GM18507 (cell line): ENCODE data around the gene IP6K3.

Experiments used
- DNase-seq: peaks from one replicate; pipeline ENCODE4 v3.0.0; 2011; ENCODE audit warnings: low read depth; ENCODE audit not compliant: insufficient read length; ENCODE audit errors: extremely low spot score
- FAIRE-seq: peaks from 2 replicates; lab custom pipeline; 2011; peaks lifted over from hg19 to GRCh38; lab: Jason Lieb, UNC

Gene IP6K3, protein sequence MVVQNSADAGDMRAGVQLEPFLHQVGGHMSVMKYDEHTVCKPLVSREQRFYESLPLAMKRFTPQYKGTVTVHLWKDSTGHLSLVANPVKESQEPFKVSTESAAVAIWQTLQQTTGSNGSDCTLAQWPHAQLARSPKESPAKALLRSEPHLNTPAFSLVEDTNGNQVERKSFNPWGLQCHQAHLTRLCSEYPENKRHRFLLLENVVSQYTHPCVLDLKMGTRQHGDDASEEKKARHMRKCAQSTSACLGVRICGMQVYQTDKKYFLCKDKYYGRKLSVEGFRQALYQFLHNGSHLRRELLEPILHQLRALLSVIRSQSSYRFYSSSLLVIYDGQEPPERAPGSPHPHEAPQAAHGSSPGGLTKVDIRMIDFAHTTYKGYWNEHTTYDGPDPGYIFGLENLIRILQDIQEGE

DNA sequence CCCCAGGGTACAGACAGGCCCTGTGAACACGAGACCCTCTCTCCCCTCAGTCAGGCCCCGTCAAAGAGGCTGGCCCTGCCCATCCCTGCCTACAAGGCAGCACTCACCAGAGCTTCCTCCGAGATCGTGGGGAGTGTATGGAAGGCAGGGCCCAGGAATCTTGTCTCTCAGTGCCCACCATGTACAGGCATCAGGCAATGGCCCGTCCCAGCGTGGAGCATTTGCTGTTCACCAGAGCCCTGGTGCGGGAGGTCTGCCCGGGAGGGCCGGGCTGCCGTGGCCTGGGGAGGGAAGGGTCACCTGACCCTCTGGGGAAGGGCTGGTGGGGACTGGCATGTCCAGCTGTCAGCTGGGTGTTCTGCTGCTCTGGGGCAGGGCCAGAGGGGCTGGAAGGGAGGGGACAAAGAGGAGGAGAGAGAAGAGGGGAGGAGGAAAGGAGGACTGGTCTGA, at the start of gene IP6K3:
Gene IP6K3, minus strand, starts transcription at position 255 of the 450 bp plus-strand sequence. CDS start 11,429 bp downstream, outside the sequence.
- DNase-seq, result no peak
- no peak for FAIRE-seq

DNA sequence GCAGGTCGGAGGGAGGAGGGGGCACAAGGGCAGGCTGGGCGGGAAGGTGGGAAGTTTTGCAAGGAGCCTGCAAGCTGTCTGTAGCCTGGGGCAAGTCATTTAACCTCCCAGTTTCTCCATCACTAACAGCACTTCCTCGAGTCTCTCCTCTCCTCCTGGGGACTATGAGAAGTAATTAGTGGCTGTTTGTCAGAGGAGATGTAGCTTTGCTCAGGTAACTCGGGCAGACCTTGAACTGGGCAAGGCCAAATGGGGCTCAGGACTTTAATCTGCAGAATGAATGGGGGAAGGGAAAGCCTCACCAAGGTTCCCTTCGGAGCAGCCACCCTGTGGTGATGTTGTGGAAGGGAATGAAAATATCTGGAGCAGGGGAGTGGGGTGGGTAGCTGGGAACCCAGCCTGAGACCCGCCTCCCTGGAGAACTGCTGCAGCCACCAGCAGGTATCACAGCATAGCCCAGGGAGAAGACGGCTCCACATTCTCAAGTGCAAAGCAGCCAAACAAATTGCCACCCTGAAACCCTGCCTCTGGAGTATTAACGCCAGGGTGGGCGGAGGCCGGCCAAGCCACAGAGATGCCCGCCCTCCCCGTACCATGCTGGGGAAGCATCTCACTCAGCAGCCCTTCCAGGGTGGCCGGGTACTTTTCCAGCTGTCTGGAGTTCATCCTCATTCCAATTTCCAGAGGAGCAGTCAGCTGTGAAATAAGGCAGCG, 48.4 kb upstream of the IP6K3 start:
- DNase-seq (no peak), FAIRE-seq (no peak)

GRCh38 chr6:33792981-33793380, 46.3 kb upstream of the IP6K3 start:
- FAIRE-seq, result no peak
- no peak for DNase-seq

DNA sequence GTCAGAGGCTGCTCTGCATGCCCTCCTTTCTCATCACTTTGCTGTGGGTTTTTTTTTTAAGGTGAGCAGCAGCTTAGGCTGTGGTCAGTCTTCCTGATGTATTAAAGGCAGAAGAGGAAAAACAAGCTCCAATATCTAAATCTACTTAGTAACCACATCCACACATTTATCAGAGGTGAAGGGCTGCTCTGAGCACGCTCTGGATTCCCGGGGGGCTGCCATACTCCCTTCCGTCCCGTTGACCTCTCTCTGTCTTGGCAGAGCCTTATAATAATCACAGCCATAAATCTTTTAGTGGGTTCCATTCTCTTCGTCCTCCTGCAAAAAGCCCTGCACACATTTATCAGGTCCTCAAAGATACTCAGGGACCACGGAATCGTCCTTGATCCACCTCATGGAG, 44.9 kb upstream of the IP6K3 start:
- DNase-seq (no peak), FAIRE-seq (no peak)

DNA sequence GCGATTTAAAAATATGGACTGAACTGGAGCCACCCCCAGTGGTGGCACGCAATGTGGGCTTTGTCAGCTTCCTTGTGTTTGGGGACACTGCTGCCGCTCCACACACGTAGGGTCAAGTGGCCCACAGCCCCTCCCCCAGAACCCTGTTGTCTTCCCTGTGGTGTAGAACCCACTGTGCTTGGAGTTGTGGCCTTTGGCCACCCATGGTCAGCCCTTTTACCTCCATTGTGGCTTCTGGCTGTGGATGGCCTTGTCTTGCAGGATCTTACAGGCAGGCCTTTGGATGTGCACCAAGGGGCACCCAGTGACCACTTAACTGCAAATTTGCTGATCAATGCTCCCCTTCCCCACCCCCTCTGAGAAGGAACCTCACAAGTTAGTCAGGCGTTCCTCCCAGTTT, 44.2 kb upstream of the IP6K3 start:
- no peak for FAIRE-seq

DNA sequence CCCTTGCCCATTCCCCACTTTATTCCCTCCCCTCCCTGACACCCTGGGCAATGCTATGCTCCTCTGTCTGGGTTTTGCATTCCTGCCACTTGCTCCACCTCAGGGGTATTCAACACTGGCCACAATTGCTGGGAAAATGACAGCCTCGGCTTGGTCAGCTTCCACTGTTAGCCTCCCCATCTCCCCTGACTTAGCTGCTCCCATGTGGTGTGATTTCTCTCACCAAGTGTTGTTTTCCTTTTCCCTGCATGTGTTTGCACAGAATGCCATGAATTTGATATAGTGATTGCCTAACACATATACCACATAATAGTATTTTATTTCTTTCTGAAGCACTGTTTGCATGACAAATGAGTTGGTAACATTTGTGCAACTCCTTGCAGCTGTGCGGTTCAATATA, 43.7 kb upstream of the IP6K3 start:
- DNase-seq (no peak), FAIRE-seq (no peak)

More for the DNA sequence above, 44.2 kb upstream of the IP6K3 start:
- no peak for DNase-seq

GRCh38 chr6:33789550-33789895, 42.8 kb upstream of the IP6K3 start:
- DNase-seq (no peak), FAIRE-seq (no peak)

DNA sequence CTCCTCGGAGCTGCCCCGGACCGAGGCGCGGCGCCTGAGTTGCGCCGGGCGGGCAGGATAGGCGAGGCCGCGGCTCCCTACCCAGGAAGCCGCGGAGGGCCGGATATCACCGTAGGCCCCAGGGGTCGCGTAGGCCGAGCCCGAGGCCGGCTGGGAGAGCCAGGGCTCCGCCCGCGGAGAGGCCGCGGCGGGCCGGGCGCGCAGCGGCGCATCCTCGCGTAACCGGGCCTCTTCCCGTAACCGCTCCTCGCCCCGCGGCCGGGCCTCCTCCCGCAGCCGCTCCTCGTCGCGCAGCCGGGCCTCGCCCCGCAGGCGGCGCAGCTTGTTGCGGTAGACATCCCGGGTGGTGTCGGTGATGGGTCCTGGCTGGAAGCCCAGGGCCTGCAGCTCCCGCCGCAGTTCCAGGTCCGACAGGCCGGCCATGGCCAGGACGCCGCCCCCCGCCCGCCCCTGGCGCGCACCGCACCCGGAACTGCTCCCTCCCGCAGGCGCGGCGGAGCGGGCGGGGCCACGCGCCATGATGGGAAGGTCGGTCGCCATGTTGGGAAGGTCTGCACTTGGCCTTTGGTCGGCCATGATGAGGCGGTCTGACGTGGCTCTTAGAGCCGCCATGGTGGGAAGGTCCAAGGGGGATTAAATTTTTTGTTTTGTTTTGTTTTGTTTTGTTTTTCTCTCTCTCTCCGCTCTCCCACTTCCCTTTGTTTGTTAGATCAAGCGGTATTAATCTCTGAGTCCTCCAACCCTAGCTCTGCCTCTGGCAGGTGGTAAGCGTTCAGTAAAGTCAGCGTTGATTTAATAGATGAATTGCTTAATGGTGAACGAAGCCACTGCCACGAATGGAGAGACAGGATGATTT, 42.2 kb upstream of the IP6K3 start, which contains the start of gene LEMD2:
Gene LEMD2, minus strand, starts transcription at position 437 of the 856 bp plus-strand sequence. Its CDS starts 14 bp downstream, at position 423.
- peak; percentile 88 for FAIRE-seq
- peak; percentile 92 for DNase-seq

GRCh38 chr6:33787954-33788693, 41.4 kb upstream of the IP6K3 start:
- peak; percentile 55 for DNase-seq

GRCh38 chr6:33787346-33787953, 40.7 kb upstream of the IP6K3 start:
- no peak for FAIRE-seq

More at GRCh38 chr6:33787954-33788693, 41.4 kb upstream of the IP6K3 start:
- peak; percentile 49 for FAIRE-seq

DNA sequence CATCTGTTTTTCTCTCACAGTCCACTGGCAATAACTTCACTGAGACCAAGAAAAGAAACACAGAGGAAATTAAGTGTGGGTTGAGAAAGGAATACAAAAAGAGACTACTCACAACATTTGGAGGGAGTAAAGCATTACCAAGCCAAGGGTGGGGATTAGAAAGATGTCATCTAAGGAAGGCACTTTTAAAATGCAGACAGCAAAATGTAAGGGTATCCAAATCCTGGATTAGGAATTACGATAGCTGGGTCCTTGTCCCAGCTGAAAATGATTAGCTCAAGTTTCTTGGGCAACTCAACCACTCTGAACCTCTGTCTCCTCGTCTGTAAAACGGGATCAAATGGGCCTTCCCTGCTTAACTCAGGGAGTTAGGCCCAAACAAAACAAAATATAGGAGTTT, 40.0 kb upstream of the IP6K3 start:
- FAIRE-seq, result no peak

More at GRCh38 chr6:33787346-33787953, 40.7 kb upstream of the IP6K3 start:
- no peak for DNase-seq

DNA sequence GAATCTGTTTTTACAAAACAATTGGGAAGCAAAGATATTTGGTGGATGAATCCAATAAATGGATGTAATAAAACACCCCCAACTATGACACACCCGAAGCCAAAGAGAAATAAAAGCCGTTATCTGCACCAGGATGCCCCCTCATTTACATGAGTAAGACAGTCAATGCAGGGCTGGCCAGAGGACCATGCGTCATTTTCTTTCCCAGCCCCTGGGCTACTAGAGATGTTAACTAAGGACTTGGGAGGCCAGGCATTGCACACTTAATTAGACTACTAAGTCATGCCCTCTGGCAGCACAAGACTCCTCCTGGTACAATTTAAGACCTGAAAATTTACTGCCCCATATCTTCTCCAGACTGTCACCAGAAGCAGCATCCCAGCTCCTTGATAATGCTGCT, 39.1 kb upstream of the IP6K3 start:
- FAIRE-seq (no peak), DNase-seq (no peak)

More for the DNA sequence above, 40.0 kb upstream of the IP6K3 start:
- DNase-seq, result no peak

- FAIRE-seq (no peak), DNase-seq (no peak)
Observed at GRCh38 chr6:33784787-33785186, 38.1 kb upstream of the IP6K3 start.

DNA sequence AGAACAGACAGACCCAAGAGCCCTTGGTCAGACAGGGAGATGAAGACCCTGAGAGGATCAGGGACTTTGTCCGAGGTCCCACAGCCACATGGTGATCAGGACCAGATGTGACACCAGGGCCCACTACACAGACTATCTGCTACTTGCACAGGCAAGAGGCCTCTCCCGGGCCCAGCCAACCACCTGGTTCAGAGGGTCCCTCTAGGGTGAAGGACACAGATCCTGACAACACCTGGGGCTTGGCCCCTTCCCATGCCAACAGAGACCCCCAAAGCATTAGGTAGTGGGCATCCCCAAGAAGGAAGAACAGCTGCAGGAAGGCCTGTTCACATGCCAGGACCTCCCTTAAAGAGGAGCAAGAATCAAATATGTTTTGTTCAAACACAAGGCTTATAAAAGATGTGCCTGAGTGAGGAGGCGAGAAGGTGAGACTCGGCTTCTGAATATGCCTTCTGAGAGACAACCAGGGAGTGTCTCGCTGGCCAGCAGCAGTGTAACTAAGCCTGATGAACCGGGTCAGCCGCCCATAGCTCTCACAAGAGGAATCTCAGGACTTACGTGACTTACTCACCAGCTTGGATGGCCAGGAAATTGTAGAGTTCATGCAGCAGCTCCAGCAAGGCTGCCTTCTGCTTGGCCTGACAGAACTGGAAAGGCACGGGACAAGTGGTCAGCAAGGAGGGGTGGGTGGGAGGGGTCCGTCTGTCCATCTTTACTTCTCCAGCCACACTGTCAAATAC, 37.2 kb upstream of the IP6K3 start:
- no peak for FAIRE-seq

GRCh38 chr6:33782561-33782960, 35.9 kb upstream of the IP6K3 start:
- DNase-seq (no peak), FAIRE-seq (no peak)

More for the DNA sequence above, 37.2 kb upstream of the IP6K3 start:
- no peak for DNase-seq

GRCh38 chr6:33781131-33781975, 34.6 kb upstream of the IP6K3 start:
- FAIRE-seq, result no peak
- no peak for DNase-seq

DNA sequence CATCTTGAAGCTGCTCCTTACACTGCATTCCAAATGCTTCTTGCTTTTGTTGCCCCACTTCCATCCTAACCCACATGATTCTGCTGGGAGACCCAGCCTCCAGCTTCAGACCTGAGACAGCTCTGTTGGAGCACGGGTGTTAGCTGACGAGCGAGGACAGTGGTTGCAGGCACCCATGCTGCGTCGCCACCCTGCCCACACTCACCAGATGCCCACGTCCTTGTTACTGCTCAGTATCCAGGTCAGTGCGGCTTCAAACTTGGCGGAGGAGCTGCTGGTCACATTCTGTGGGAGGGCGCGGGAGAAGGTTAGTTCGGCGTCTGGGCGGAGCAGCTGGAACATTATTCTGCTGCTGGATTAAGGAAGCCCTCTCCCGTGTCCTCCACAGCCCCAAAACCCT, 33.2 kb upstream of the IP6K3 start:
- DNase-seq (no peak), FAIRE-seq (no peak)
